NCI-H345 treated with DMSO at 0.1 percent for 48 hours (cell line): ENCODE data around the gene WNT1.
A peak's percentile ranks its signal among the peaks of the same experiment; 100 is the strongest.

Experiments
- DNase-seq: peaks from one replicate; lab custom pipeline; 2025; ENCODE audit not compliant: unreplicated experiment; lab: John Stamatoyannopoulos, UW

WNT1 gene

GRCh38 chr12:48978291-48978740, at the start of gene WNT1:
Gene WNT1, plus strand, starts transcription at chr12:48978322. Its CDS starts 329 bp downstream, at chr12:48978651.
- no peak for DNase-seq

GRCh38 chr12:48929551-48929950, 48.6 kb upstream of the WNT1 start:
- DNase-seq: no peak

GRCh38 chr12:48930475-48930874, 47.6 kb upstream of the WNT1 start:
- no peak for DNase-seq

DNA sequence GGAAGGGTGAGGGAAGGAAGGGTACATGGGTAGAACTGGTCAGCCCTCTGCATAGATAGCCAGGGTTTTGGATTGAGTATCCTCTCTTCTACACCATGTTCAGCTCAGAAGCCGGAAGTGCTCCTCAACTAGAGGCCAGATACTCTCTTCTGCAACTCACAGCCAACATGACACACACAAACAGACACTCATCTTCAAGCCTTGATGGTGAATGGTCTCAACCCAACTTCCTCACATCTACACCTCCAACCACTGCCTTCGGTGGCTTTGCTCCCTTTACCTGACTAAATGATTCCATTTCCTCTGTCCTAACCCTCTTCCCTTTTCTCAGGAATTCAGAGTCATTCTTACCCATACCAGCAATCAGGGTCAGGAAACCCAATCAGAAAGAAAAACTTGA, 45.2 kb upstream of the WNT1 start:
- no peak for DNase-seq

DNA sequence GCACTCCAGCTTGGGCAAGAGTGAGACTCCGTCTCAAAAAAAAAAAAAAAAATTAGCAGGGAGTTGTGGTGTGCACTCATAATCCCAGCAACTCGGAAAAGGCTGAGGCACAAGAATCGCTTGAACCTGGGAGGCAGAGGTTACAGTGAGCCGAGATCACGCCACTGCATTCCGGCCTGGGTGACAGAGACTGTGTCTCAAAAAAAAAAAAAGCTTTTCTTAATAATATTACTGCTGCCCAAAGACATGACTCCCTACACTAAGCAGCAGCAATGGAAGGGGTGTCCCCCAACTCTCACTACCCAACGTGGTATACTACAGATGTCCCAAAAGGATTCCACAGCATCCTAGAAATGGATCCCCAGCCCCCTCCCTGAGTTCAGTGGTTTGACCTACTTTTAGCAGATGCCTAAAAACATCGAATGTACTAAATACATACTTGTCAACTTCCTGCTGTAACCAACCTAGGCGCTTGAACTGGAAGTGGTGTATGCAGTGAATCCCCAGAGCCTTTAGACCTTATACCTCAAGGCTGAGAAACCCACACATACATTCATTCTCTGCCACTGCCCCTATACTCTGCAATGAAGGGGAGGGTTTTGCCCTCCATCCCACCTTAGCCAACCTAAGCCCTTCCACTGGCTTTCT, 44.3 kb upstream of the WNT1 start:
- DNase-seq: no peak

- DNase-seq: no peak
Observed at GRCh38 chr12:48934312-48934706, 43.8 kb upstream of the WNT1 start.

DNA sequence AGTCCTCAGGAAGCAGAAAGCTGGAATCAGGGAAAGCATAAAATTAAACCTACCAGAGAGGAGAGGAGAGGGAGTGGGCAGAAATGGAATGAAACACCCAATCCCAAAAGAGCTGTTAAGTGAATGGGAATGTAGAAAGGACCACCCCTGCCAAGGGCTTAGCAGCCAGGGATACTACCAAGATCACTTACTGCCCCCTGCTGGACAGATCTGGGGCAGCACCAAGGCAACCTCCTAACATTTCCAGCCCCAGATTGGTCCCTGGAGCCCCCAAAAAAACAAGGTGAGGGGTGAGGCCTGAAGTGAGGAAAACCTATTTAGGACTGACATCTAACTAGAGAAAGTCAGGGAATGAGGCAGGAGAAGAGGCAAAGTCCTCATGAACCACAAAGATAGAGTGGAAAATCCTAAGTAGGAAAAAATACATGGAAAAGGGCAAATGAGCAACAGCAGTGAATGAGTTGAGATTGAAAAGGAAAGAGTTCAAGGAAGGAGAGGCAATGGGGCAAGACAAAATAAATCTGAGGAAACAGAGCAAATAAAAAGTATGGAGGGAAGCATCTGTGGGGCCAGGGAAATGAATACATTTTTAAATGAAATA, 41.6 kb upstream of the WNT1 start:
- DNase-seq: no peak

- DNase-seq: no peak
Observed at GRCh38 chr12:48937170-48937569, 41.0 kb upstream of the WNT1 start.

- no peak for DNase-seq
Observed at GRCh38 chr12:48938805-48939204, 39.3 kb upstream of the WNT1 start.

GRCh38 chr12:48940181-48940580, 37.9 kb upstream of the WNT1 start:
- no peak for DNase-seq

- no peak for DNase-seq
Observed at GRCh38 chr12:48943221-48943620, 34.9 kb upstream of the WNT1 start.

- peak; percentile 2 for DNase-seq
Observed at GRCh38 chr12:48946205-48946604, 31.9 kb upstream of the WNT1 start.

- no peak for DNase-seq
Observed at GRCh38 chr12:48946943-48947342, 31.2 kb upstream of the WNT1 start.

DNA sequence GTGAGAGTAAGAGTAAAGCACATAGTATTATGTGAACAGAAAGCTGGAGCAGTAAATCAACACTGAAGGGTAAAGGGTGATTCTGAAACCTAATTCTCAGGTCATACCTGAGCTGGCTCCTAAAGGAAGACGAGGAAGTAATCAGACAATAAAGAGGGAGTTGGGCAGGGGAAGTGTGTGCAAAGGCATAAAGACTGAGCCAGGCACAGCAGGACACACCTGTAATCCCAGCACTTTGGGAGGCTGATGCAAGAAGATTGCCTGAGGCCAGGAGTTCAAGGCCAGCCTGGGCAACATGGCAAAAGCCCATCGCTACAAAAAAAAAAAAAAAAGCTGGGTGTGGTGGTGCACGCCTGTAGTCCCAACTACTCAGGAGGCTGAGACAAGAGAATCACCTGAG, 30.4 kb upstream of the WNT1 start:
- no peak for DNase-seq

DNA sequence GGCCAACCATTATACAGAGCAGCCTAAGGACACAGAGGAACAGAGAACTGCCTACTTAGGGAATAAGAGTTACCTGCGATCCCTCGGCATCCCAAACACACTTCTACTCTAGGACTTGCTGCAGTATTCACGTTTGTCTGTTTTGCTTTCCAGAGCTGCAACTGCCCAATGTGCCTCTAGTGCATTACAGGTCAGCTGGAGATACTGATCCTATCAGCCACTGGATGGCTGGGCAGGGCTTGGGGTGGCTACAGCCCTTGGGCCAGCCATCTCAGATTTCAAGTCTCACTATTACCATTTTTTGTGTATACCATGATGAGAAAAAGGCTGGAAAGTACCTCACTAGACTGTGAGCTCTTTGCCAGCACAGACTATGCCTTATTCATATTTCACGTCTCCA, 25.4 kb upstream of the WNT1 start:
- DNase-seq: no peak

GRCh38 chr12:48954061-48954460, 24.1 kb upstream of the WNT1 start:
- DNase-seq: no peak

DNA sequence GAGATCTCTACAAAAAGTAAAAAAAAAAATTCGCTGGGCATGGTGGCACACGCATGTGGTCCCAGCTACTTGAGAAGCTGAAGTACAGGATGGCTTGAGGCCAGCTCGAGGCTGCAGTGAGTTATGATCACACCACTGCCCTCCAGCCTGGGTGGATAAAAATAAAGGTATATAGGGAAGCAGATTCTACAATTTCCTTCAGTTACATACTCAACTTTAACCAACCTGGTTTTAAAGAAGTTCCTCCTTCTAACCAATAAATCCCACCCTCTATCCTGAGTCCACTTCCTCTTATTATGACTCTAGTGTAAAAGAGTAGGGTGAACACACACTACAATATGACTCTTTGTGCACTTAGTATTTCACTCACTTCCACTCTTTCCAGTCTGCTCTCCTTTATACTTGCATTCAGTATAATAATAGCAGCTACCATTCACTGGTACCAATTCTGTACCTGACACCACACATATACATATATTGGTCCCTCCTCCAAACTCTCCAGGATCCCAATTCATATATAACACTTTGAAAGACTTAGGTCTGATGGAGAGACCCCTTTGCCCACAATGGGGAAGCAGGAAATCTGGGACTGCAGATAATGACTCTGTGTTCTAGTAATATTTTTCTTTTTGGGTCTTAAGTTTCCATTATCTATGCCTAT, 23.2 kb upstream of the WNT1 start:
- DNase-seq: no peak

- no peak for DNase-seq
Observed at GRCh38 chr12:48956279-48957140, 21.6 kb upstream of the WNT1 start.

DNA sequence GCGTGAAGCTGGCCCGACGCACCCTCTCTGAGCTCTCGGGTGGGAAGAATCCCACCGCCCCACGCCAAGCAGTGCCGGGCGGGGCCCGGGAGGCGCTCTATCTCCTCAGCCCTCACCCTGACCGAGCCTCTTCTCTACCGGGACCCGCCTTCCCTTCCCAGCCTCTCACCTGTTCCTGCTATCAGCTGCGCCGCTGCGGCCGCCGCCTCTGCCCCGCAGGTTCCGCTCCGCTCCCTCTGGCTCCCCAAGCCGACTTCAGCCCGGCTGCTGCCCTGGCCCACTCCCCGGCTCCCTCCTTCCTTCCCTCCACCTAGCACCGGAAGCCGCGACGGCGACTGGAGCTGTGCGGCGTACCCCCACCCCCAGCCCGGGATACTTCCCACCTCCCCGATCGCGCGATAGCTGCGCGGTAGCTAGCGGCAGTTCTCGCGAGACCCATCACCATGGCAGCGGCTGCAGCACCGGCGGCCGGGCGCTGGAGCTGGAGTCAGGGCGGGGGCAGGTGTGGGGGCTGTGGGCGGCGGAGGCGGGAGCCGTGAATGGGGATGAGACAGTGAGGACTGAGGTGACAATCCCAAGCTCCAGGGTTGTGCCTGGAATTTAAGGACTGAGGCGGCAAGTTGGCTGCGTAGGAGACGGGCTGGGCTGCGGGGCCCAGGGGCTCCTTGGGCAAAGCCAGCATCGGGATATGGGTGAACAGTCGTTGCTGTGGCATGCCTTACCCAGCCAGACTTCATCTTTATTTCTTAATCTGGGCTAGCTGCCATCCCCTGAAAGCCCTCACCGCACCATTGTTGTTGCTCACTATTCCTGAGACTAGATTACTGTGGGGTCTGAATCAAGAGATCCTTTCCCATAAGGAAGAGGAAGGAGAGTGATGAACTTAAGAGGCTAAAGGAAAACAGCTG, 20.7 kb upstream of the WNT1 start, which contains the start of gene ARF3:
ARF3 (minus strand) TSS at position 347 of the 908 bp plus-strand sequence. CDS start 16,392 bp downstream, outside the sequence.
- peak; percentile 29 for DNase-seq

GRCh38 chr12:48958049-48958388, 20.1 kb upstream of the WNT1 start:
- no peak for DNase-seq
